Fibroblast of pulmonary artery (primary cell): Measurements from ENCODE around the gene VAMP1.
"Not testable (repeated sequence)": the region's sequence is repeated elsewhere in the genome, so short reads cannot be mapped to it uniquely, and the experiment has no call there.

ENCODE experiments used
- DNase-seq: peaks from one replicate; pipeline ENCODE4 v3.0.0-alpha.2; 2010; ENCODE audit warnings: low read depth
- H3K4me3 ChIP-seq: replicated peaks from 2 replicates; pipeline ENCODE4 v1.5.1; 2011; ENCODE audit warnings: low read depth, mild to moderate bottlenecking, control low read depth, low read length, moderate library complexity
- TF ChIP-seq, protein P1 (sequence below): IDR thresholded peaks from 2 replicates; pipeline ENCODE4 v1.5.1; 2011; ENCODE audit warnings: mild to moderate bottlenecking, control low read depth, low read length, inconsistent platforms; ENCODE audit errors: missing control alignments

Gene VAMP1

DNA sequence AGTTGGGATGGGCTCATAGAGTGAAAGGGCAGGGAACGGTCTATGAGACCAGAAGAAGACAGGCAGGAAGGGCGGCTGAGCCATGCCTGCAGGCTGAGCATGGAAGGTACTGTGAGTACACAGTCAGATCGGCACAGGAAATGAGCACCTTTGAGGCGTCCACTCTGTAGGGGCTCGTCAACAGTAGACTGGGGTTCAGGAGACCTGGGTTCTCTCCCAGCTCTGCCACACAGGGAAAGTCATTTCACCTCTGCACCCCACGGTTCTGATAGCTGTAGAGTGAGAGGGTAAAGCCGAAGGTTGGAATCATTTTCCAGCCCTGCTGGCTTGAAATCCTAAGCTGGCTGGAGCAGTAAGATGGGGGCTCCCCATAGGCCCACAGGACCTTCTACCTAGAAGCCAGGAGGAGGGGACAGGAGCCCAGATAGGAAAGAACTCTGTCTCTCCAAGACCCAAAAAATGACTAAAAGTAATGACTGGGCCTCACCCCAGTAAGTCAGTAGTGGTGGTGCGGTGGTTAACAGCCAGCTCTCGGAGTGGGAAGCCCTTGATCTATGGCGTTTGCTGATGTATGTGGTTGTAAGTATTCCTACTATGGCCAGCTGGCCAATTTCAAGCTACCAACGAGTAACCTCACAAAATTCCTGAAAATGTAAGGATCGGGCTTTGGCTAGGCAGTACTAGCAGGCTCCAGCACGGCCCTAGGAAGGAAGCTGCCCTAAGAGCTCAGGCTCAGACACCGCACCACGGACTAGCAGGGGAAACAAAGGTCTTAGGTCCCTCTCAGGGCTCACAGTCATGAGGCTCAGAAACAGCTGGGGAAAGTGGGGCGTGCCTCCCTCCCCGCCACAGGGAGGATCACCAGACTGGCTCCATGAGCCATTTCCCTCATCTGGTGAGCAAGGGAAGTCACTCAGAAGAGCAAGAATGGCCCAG, 36.0 kb downstream of the VAMP1 start:
- TF ChIP-seq, protein P1, sequence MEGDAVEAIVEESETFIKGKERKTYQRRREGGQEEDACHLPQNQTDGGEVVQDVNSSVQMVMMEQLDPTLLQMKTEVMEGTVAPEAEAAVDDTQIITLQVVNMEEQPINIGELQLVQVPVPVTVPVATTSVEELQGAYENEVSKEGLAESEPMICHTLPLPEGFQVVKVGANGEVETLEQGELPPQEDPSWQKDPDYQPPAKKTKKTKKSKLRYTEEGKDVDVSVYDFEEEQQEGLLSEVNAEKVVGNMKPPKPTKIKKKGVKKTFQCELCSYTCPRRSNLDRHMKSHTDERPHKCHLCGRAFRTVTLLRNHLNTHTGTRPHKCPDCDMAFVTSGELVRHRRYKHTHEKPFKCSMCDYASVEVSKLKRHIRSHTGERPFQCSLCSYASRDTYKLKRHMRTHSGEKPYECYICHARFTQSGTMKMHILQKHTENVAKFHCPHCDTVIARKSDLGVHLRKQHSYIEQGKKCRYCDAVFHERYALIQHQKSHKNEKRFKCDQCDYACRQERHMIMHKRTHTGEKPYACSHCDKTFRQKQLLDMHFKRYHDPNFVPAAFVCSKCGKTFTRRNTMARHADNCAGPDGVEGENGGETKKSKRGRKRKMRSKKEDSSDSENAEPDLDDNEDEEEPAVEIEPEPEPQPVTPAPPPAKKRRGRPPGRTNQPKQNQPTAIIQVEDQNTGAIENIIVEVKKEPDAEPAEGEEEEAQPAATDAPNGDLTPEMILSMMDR = no peak
- H3K4me3 ChIP-seq = no peak overlapping the region
- DNase-seq = no peak

DNA sequence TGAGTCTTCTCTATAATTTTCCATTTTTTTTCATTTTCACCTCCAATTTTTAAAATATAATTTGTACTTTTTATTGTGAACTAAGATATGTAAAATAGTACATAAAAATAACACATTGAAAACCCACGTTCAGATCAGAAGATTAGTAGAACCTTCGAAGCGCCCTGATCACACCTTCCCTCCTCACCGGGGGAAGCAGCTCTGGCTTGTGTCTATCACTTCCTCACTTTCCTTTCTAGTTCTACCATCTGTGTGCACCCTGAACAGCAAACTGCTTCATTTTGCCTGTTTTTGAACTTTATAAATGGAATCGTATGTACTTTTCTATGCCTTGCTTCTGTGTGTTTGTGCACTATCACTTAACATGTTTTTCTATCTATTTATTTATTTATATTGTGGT, 37.5 kb downstream of the VAMP1 start:
- TF ChIP-seq, protein P1 = no peak
- DNase-seq = no peak
- H3K4me3 ChIP-seq = no peak overlapping the region

DNA sequence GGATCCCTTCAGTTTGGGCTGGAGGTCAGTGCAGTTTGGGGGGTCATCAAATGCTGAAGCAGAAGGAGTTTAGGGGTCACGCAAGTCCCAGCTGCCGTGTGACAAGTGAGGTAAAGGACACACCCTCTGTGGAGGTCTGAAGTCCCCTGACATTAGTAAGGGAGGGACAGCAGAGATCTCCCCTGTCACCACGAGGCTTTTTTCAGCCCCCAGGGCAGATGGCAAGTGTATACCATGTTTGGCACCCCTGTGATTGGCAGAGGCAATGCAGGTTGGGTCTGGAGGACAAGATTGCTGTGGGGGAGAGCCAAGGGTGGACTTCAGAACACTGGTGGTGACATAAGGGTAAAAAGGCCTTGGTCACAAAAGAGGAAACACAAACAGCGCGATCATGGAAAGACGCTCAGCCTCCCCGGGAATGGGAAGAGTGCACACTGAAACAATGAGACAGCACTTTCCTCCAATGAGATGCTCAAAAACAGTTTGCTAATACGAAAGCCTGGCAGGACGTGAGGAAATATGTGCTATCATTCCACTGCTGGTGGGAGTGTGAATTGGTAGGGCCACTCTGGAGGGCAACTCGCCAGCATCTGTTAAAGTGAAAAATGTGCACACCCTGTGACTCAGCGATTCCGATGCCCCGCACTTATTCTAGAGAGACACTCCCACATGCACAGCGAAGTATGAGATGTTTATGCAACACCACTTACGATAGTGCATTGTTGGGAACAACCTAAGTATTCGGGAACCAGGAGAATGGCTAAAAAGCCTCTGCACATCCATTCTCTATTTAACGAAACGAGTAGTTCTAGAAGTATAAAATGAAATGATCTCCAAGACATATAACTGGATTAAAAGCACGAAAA, 40.1 kb downstream of the VAMP1 start:
- peak; percentile 100 for DNase-seq
- TF ChIP-seq, protein P1 = no peak
- peak overlapping the region; percentile 24 for H3K4me3 ChIP-seq

DNA sequence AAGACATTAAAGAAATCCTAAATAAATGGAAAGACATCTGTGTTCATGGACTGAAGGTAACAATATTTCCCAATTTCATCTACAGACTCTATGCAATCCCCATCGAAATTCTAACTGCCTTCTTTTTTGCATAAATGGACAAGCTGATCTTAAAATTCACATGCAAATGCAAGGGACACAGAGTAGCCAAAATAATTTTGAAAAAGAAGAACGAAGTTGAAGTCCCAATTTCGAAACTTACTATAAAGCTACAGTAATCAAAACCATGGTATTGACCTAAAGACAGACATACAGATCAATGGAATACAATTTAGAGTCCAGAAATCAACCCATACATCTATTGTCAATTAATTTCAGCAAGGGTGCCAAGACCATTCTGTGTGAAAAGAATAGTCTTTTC, 42.2 kb downstream of the VAMP1 start:
- no peak overlapping the region for H3K4me3 ChIP-seq
- DNase-seq = no peak
- TF ChIP-seq, protein P1 = no peak

DNA sequence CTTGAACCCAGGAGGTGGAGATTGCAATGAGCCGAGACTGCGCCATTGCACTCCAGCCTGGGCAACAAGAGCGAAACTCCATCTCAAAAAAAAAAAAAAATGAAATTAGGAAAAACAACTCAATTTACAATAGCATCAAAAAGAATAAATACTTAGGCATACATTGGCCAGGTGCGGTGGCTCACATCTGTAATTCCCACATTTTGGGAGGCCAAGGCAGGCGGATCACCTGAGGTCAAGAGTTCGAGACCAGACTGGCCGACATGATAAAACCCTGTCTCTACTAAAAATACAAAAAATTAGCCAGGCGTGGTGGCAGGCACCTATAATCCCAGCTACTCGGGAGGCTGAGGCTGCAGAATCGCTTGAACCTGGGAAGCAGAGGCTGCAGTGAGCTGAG, 42.7 kb downstream of the VAMP1 start:
- H3K4me3 ChIP-seq, DNase-seq: not testable (repeated sequence)

DNA sequence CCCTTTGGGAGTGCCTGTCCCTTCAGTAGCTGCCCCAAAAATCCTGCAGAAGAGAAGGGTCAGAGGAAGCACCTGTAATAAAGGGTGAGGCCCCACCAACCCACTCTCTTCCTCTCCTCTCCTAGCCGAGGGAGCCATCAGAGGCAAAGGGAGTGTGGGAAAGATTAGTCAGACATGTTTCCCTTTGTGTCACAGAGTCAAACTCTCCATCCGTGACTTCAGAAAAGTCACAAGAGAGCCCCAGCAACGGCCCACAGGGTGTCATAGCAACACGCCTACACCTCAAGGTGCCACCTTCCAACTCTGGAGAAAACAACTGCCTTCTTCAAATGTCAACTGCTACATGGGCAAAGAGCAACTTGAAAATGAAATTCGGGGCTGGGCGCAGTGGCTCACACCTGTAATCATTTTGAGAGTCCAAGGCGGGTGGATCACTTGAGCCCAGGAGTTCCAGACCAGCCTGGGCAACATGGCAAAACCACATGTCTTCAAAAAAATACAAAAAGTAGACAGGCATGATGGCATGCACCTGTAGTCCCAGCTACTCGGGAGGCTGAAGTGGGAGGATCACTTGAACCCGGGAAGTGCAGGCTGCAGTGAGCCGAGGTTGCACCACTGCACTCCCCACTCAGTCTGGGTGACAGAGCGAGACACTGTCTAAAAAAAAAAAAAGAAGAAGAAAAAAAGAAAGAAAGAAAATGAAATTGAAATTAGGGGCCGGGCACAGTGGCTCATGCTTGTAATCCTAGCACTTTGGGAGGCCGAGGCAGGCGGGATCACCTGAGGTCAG, 43.4 kb downstream of the VAMP1 start:
- TF ChIP-seq, protein P1 = no peak
- H3K4me3 ChIP-seq = no peak overlapping the region
- DNase-seq = no peak
